Hepatic stellate cell (primary cell): ENCODE measurements around the gene P2RY6.

Source experiments
- DNase-seq: peaks from one replicate; pipeline ENCODE4 v3.0.0; 2011; ENCODE audit warnings: low spot score

Gene P2RY6

DNA sequence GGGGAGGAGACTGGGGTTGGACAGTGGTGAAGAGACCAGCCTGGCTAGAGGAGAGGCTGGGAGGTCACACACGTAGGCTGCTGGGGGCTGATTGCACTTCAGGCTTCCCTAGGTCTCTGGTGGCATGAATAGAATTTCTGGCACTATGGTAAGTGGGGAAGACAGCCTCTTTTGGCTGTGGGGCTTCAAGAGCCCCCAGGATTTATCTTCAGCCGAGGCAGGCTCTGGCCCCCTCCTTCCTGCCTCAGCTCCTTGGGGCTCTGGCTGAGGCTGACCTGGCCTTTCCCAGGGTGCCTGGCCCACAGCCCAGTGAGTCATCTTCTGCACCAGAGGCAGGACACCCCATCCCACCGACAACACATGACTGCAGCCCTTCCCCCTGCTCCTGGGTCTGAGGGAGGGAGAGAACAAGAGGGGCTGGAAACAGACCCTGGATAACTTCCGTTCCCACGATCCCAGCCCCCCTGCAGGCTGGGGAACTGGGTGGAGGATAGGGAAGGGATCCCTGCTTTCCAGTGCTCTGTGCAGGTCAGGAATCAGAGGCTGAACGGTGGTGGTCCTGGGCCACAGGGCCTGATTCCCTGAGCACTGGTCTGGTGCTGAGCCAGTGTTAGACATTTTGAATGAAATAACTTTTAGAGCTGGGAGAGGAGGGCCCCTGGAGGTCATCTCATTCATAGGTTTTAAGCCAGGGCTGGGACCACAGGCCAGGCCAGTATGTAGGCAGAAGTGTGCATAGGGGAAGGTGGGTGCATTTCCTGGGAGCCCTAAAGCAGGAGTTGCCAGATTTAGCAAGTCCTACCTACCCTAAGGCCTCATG lies 62.5 kb downstream of the P2RY6 start:
- peak; percentile 84 for DNase-seq

- peak; percentile 85 for DNase-seq
These were observed 63.2 kb downstream of the P2RY6 start for GRCh38 chr11:73335204-73335923.

DNA sequence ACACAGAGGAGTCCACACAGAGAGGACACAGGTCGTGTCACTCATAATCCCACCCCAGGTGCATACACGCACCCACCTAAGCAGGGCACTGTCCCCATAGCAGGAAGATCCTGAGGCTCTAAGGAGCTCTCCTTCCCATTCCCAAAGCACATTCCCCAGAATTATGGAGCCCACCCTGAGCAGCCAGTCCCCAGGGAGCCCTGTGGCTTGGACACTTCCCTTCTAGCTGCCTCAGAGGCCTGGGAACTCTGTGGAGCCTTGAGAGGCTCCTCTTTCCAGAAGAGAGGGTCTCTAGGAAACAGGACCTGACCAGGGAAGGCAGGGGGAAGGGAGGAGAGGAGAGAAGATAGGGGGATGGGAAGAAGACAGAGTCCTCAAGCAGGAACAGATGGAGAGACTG lies 65.7 kb downstream of the P2RY6 start:
- no peak for DNase-seq

GRCh38 chr11:73338279-73338678 lies 66.1 kb downstream of the P2RY6 start:
- DNase-seq = no peak

GRCh38 chr11:73340164-73340563 lies 68.0 kb downstream of the P2RY6 start:
- no peak for DNase-seq

GRCh38 chr11:73342633-73343032 lies 70.5 kb downstream of the P2RY6 start:
- no peak for DNase-seq

GRCh38 chr11:73343076-73343873 lies 71.1 kb downstream of the P2RY6 start:
- DNase-seq = no peak

- peak; percentile 69 for DNase-seq
These were observed 72.1 kb downstream of the P2RY6 start for GRCh38 chr11:73344191-73344607.

GRCh38 chr11:73345481-73346160 lies 73.5 kb downstream of the P2RY6 start:
- DNase-seq = no peak

- no peak for DNase-seq
These were observed 74.2 kb downstream of the P2RY6 start for GRCh38 chr11:73346186-73346935.

GRCh38 chr11:73347067-73347466 lies 74.9 kb downstream of the P2RY6 start:
- no peak for DNase-seq
